H9 (cell line): Measurements from ENCODE around the gene NPTX1. TPM values are rescaled to one million over a fixed set of nuclear protein-coding genes. Genes with fewer than 3 reads are reported as not detected.

ENCODE experiments used
- DNase-seq: peaks from one replicate; pipeline ENCODE4 v3.0.0-alpha.2; 2017
- H2AFZ ChIP-seq: one replicate; pipeline ENCODE4 v1.6.1; 2013; ENCODE audit warnings: mild to moderate bottlenecking, low read length, control low read depth, moderate library complexity
- H2AK5ac ChIP-seq: 2 replicates; pipeline ENCODE4 v1.6.1; 2013; ENCODE audit warnings: low read length, control low read depth, mixed read lengths; ENCODE audit not compliant: insufficient read length
- H2BK120ac ChIP-seq: one replicate; pipeline ENCODE4 v1.6.1; 2013; ENCODE audit warnings: low read depth, mild to moderate bottlenecking, low read length, control low read depth, inconsistent platforms; ENCODE audit not compliant: poor library complexity, severe bottlenecking
- H2BK12ac ChIP-seq: 2 replicates; pipeline ENCODE4 v1.6.1; 2013; ENCODE audit warnings: low read length, control low read depth, mixed read lengths, low read depth; ENCODE audit not compliant: insufficient read length
- H2BK15ac ChIP-seq: 2 replicates; pipeline ENCODE4 v1.6.1; 2013; ENCODE audit warnings: low read depth, low read length, control low read depth
- H2BK20ac ChIP-seq: one replicate; pipeline ENCODE4 v1.6.1; 2013; ENCODE audit warnings: low read depth, mild to moderate bottlenecking, low read length, control low read depth, inconsistent platforms; ENCODE audit not compliant: poor library complexity, severe bottlenecking
- H2BK5ac ChIP-seq: 2 replicates; pipeline ENCODE4 v1.6.1; 2013; ENCODE audit warnings: low read length, control low read depth, mixed read lengths; ENCODE audit not compliant: insufficient read length
- H3K14ac ChIP-seq: 2 replicates; pipeline ENCODE4 v1.6.1; 2013; ENCODE audit warnings: low read length, control low read depth; ENCODE audit not compliant: insufficient read depth
- H3K18ac ChIP-seq: 2 replicates; pipeline ENCODE4 v1.6.1; 2013; ENCODE audit warnings: low read depth, mild to moderate bottlenecking, mixed read lengths, low read length, control low read depth; ENCODE audit not compliant: insufficient read length
- H3K23ac ChIP-seq: 2 replicates; pipeline ENCODE4 v1.6.1; 2013; ENCODE audit warnings: low read length, control low read depth, mixed read lengths, low read depth; ENCODE audit not compliant: insufficient read length
- H3K23me2 ChIP-seq: 2 replicates; pipeline ENCODE4 v1.6.1; 2013; ENCODE audit warnings: low read depth, mild to moderate bottlenecking, mixed read lengths, low read length, control low read depth; ENCODE audit not compliant: insufficient read length, poor library complexity, severe bottlenecking
- H3K27ac ChIP-seq: 2 replicates; pipeline ENCODE4 v1.5.1; 2013; ENCODE audit warnings: low read length, control low read depth, mixed read lengths, low read depth; ENCODE audit not compliant: insufficient read length
- H3K27me3 ChIP-seq: 2 replicates; pipeline ENCODE4 v1.6.1; 2013; ENCODE audit warnings: low read length, control low read depth, inconsistent platforms; ENCODE audit not compliant: insufficient read depth
- H3K4ac ChIP-seq: 2 replicates; pipeline ENCODE4 v1.6.1; 2013; ENCODE audit warnings: low read depth, mild to moderate bottlenecking, control low read depth, inconsistent platforms, low read length, moderate library complexity
- H3K4me1 ChIP-seq: 2 replicates; pipeline ENCODE4 v1.6.1; 2013; ENCODE audit warnings: low read length, control low read depth, inconsistent platforms; ENCODE audit not compliant: insufficient read depth
- H3K4me2 ChIP-seq: 2 replicates; pipeline ENCODE4 v1.6.1; 2013; ENCODE audit warnings: low read length, control low read depth, mixed read lengths; ENCODE audit not compliant: insufficient read length, insufficient read depth
- H3K56ac ChIP-seq: 2 replicates; pipeline ENCODE4 v1.6.1; 2013; ENCODE audit warnings: low read depth, mild to moderate bottlenecking, mixed read lengths, low read length, control low read depth; ENCODE audit not compliant: insufficient read length
- H3K79me1 ChIP-seq: 2 replicates; pipeline ENCODE4 v1.6.1; 2013; ENCODE audit warnings: low read depth, mild to moderate bottlenecking, moderate library complexity, low read length, control low read depth, inconsistent platforms; ENCODE audit not compliant: insufficient read depth, poor library complexity, severe bottlenecking
- H3K79me2 ChIP-seq: 2 replicates; pipeline ENCODE4 v1.6.1; 2013; ENCODE audit warnings: low read length, control low read depth, inconsistent platforms; ENCODE audit not compliant: insufficient read depth
- H3K9ac ChIP-seq: 2 replicates; pipeline ENCODE4 v1.6.1; 2013; ENCODE audit warnings: low read length, control low read depth, mixed read lengths; ENCODE audit not compliant: insufficient read length; ENCODE audit errors: extremely low read depth
- H3K9me3 ChIP-seq: one replicate; pipeline ENCODE4 v1.6.1; 2013; ENCODE audit warnings: low read depth, low read length, inconsistent platforms; ENCODE audit not compliant: control insufficient read depth
- H3T11ph ChIP-seq: one replicate; pipeline ENCODE4 v1.6.1; 2013; ENCODE audit warnings: mild to moderate bottlenecking, low read length, control low read depth, inconsistent platforms
- H4K20me1 ChIP-seq: one replicate; pipeline ENCODE4 v1.6.1; 2013; ENCODE audit not compliant: control insufficient read depth, insufficient read length, insufficient read depth
- H4K5ac ChIP-seq: 2 replicates; pipeline ENCODE4 v1.6.1; 2013; ENCODE audit warnings: low read depth, mild to moderate bottlenecking, mixed read lengths, low read length, control low read depth; ENCODE audit not compliant: insufficient read length
- H4K8ac ChIP-seq: replicated peaks from 2 replicates; pipeline ENCODE4 v1.6.1; 2013; ENCODE audit warnings: low read length, control low read depth, mixed read lengths, low read depth; ENCODE audit not compliant: insufficient read length
- H4K91ac ChIP-seq: 2 replicates; pipeline ENCODE4 v1.6.1; 2013; ENCODE audit warnings: low read depth, mild to moderate bottlenecking, moderate library complexity, mixed read lengths, low read length, control low read depth; ENCODE audit not compliant: insufficient read length
- H3K27ac Mint-ChIP-seq, 3 experiments: 2 replicates in 2 of 3; 3 replicates in 1 of 3; pipeline ENCODE4 v1.8.0; 2020 to 2021; ENCODE audit warnings: mixed read lengths in 3 of 3, mild to moderate bottlenecking in 1 of 3, moderate library complexity in 1 of 3
- H3K27me3 Mint-ChIP-seq: 2 replicates; pipeline ENCODE4 v1.8.0; 2021; ENCODE audit warnings: low read depth, mild to moderate bottlenecking, moderate library complexity, mixed read lengths
- H3K36me3 Mint-ChIP-seq, 3 experiments: 2 replicates in 2 of 3; 3 replicates in 1 of 3; pipeline ENCODE4 v1.8.0; 2020 to 2021; ENCODE audit warnings: low read depth in 3 of 3, mixed read lengths in 3 of 3; ENCODE audit not compliant: insufficient read depth in 1 of 3
- H3K4me1 Mint-ChIP-seq, 2 experiments: 2 replicates each; pipeline ENCODE4 v1.8.0; 2020; ENCODE audit warnings: mixed read lengths in 2 of 2
- H3K4me3 Mint-ChIP-seq, 2 experiments: 2 replicates in 1 of 2; 3 replicates in 1 of 2; pipeline ENCODE4 v1.8.0; 2020 to 2021; ENCODE audit warnings: mild to moderate bottlenecking in 2 of 2, mixed read lengths in 2 of 2, moderate library complexity in 1 of 2
- H3K9me3 Mint-ChIP-seq, 2 experiments: 2 replicates in 1 of 2; 3 replicates in 1 of 2; pipeline ENCODE4 v1.8.0; 2020; ENCODE audit warnings: mild to moderate bottlenecking in 2 of 2, mixed read lengths in 2 of 2, moderate library complexity in 1 of 2
- WGBS: extraction: QIAGEN DNeasy Blood & Tissue Kit; methylation state at CpG from one replicate; pipeline ENCODE4 v1.1.7; 2013; ENCODE audit warnings: missing lambda C conversion rate, low lambda C conversion rate, mixed read lengths; ENCODE audit not compliant: insufficient read length; ENCODE audit errors: extremely low coverage; 5-methylcytosine and 5-hydroxymethylcytosine counted together
- total RNA-seq: library from RNA; stranded (reverse); gene quantifications from 2 replicates; pipeline ENCODE4 v1.2.1, GENCODE V29; 2021
- TF ChIP-seq, protein P1 (sequence below): fragments of 200-600 bp; sonication (generic); conservative IDR thresholded peaks from 3 replicates; pipeline ENCODE4 v1.8.0; 2021; ENCODE audit warnings: antibody characterized with exemption, mild to moderate bottlenecking

The NPTX1 gene
- total RNA-seq, 1 experiment from 2014 or later, result 20.5 TPM

GRCh38 chr17:80480248-80480647, 3.8 kb upstream of the NPTX1 start:
- no peak overlapping the region for H2BK120ac ChIP-seq
- H3K4me1 ChIP-seq, result no peaks in the 10 kb centered on the region; the same call in 1 of the 2 replicates
- peaks cover 5% of the 10 kb centered on the region for H3K23me2 ChIP-seq
- no peak overlapping the region for H3K27ac Mint-ChIP-seq
- H2AFZ ChIP-seq, result no peak overlapping the region
- H3K18ac ChIP-seq, result no peak overlapping the region
- H3K9me3 ChIP-seq, result no peaks in the 10 kb centered on the region
- no peaks in the 10 kb centered on the region for H4K20me1 ChIP-seq
- H3K9me3 Mint-ChIP-seq, result no peaks in the 10 kb centered on the region; a peak in 1 of 5 replicates
- DNase-seq, result no peak
- no peak overlapping the region for H3K27ac ChIP-seq
- no peak overlapping the region for H3K4me2 ChIP-seq
- H4K91ac ChIP-seq, result no peak overlapping the region
- no peak overlapping the region for H2AK5ac ChIP-seq
- H3K4me1 Mint-ChIP-seq, result peaks cover 21 to 42% of the 10 kb centered on the region in 2 experiments
- H3K4ac ChIP-seq, result no peak overlapping the region
- H3K9ac ChIP-seq, result no peak overlapping the region
- H3K4me3 Mint-ChIP-seq, result no peak overlapping the region
- H3K56ac ChIP-seq, result no peak overlapping the region
- no peak overlapping the region for H4K5ac ChIP-seq
- H4K8ac ChIP-seq, result no peak overlapping the region
- H2BK15ac ChIP-seq, result no peak overlapping the region
- peaks cover 52% of the 10 kb centered on the region; the same call in 1 of the 2 replicates for H3K27me3 ChIP-seq
- no peak overlapping the region for H2BK20ac ChIP-seq
- no peaks in the 10 kb centered on the region for H3K36me3 Mint-ChIP-seq
- H3K14ac ChIP-seq, result no peak overlapping the region
- no CpG with 5 or more reads among the region's 7 CpGs for WGBS
- no peak overlapping the region for H2BK12ac ChIP-seq
- H3T11ph ChIP-seq, result no peak overlapping the region
- no peak overlapping the region for H3K23ac ChIP-seq
- H3K79me2 ChIP-seq, result no peaks in the 10 kb centered on the region
- TF ChIP-seq, protein P1, sequence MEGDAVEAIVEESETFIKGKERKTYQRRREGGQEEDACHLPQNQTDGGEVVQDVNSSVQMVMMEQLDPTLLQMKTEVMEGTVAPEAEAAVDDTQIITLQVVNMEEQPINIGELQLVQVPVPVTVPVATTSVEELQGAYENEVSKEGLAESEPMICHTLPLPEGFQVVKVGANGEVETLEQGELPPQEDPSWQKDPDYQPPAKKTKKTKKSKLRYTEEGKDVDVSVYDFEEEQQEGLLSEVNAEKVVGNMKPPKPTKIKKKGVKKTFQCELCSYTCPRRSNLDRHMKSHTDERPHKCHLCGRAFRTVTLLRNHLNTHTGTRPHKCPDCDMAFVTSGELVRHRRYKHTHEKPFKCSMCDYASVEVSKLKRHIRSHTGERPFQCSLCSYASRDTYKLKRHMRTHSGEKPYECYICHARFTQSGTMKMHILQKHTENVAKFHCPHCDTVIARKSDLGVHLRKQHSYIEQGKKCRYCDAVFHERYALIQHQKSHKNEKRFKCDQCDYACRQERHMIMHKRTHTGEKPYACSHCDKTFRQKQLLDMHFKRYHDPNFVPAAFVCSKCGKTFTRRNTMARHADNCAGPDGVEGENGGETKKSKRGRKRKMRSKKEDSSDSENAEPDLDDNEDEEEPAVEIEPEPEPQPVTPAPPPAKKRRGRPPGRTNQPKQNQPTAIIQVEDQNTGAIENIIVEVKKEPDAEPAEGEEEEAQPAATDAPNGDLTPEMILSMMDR, result no peak
- H3K79me1 ChIP-seq, result no peaks in the 10 kb centered on the region
- H3K27me3 Mint-ChIP-seq, result peaks cover 82% of the 10 kb centered on the region
- no peak overlapping the region for H2BK5ac ChIP-seq
